HepG2 (cell line): ENCODE data around the gene CPXM1. TPM values are rescaled to one million over a fixed set of nuclear protein-coding genes. Genes with fewer than 3 reads are reported as not detected.

ENCODE experiments used
- ATAC-seq: fragments of 200-7000 bp; cut with Tn5 transposase; 3 replicates; pipeline ENCODE4 v1.9.1; 2020; ENCODE audit warnings: mild to moderate bottlenecking, moderate library complexity
- BruUV-seq: library from RNA; stranded (reverse); fragments of 400-500 nt; replicated peaks from 2 replicates; lab custom pipeline; 2021; lab: Mats Ljungman, UMichigan
- CTCF ChIA-PET: fragments of 300-600 bp; formaldehyde crosslinking; extraction: SDS; loops from one replicate; lab custom pipeline; 2021; ENCODE audit warnings: low total read pairs, inconsistent platforms, low intra/inter-chr PET ratio; lab: Yijun Ruan, JAX
- POLR2A ChIA-PET: fragments of 350-600 bp; sonication (Branson Sonifier 250); formaldehyde crosslinking; loops from one replicate; lab custom pipeline; 2020; ENCODE audit warnings: antibody characterized with exemption, inconsistent platforms; lab: Yijun Ruan, JAX
- DNase-seq: peaks from one replicate; pipeline ENCODE4 v3.0.0-alpha.2; 2015; ENCODE audit warnings: low spot score
- FAIRE-seq: peaks from 3 replicates; lab custom pipeline; 2011; peaks lifted over from hg19 to GRCh38; lab: Jason Lieb, UNC
- H2AFZ ChIP-seq: one replicate; pipeline ENCODE4 v1.6.1; 2011; ENCODE audit warnings: low read length, inconsistent platforms
- H3K27ac ChIP-seq: fragments of 300-600 bp; 3 replicates; pipeline ENCODE4 v1.8.0; 2011; ENCODE audit warnings: mixed run types, mild to moderate bottlenecking, mixed read lengths, low read length, inconsistent platforms; ENCODE audit not compliant: insufficient read depth; ENCODE audit errors: extremely low read length
- H3K27me3 ChIP-seq, 2 experiments: fragments of 200-600 bp in 1 of 2; 2 replicates in 1 of 2; 3 replicates in 1 of 2; pipeline versions ENCODE4 v1.6.0 to v1.8.0; 2011; ENCODE audit warnings: low read length in 2 of 2, mild to moderate bottlenecking in 2 of 2, moderate library complexity in 2 of 2, inconsistent platforms in 1 of 2; ENCODE audit not compliant: insufficient read depth in 2 of 2, control insufficient read depth in 1 of 2
- H3K36me3 ChIP-seq, 2 experiments: fragments of 200-600 bp in 1 of 2; replicated peaks in 1 of 2; 2 replicates in 1 of 2; 3 replicates in 1 of 2; pipeline versions ENCODE4 v1.5.1 to v1.8.0; 2011; ENCODE audit warnings: low read length in 2 of 2, inconsistent platforms in 1 of 2; ENCODE audit not compliant: insufficient read depth in 2 of 2, control insufficient read depth in 1 of 2
- H3K4me1 ChIP-seq: 2 replicates; pipeline ENCODE4 v1.5.1; 2012; ENCODE audit warnings: low read length, inconsistent platforms; ENCODE audit not compliant: insufficient read depth
- H3K4me2 ChIP-seq: 2 replicates; pipeline ENCODE4 v1.6.0; 2011; ENCODE audit warnings: low read depth, low read length, inconsistent platforms
- H3K4me3 ChIP-seq, 3 experiments: fragments of 200-600 bp in 1 of 3; sonication (generic), shearing (Covaris generic) in 1 of 3; replicated peaks in 1 of 3; 2 replicates each; pipeline ENCODE4 v1.5.1; 2011 to 2016; ENCODE audit warnings: low read length in 3 of 3, inconsistent platforms in 2 of 3, low read depth in 2 of 3, mild to moderate bottlenecking in 2 of 3, control low read depth in 1 of 3, mixed read lengths in 1 of 3; ENCODE audit not compliant: insufficient read depth in 1 of 3
- H3K79me2 ChIP-seq: one replicate; pipeline ENCODE4 v1.6.1; 2011; ENCODE audit warnings: low read length, inconsistent platforms; ENCODE audit not compliant: insufficient read depth
- H3K9ac ChIP-seq: 2 replicates; pipeline ENCODE4 v1.6.0; 2011; ENCODE audit warnings: mild to moderate bottlenecking, low read depth, low read length, inconsistent platforms; ENCODE audit not compliant: insufficient read depth
- H3K9me3 ChIP-seq: 2 replicates; pipeline ENCODE4 v1.5.1; 2012; ENCODE audit warnings: mild to moderate bottlenecking, low read length
- H4K20me1 ChIP-seq: 2 replicates; pipeline ENCODE4 v1.6.0; 2011; ENCODE audit warnings: inconsistent platforms, mild to moderate bottlenecking, low read length, moderate library complexity; ENCODE audit not compliant: insufficient read depth
- CHD2 ChIP-seq: IDR thresholded peaks from 2 replicates; pipeline ENCODE4 v1.6.1; 2011; ENCODE audit warnings: low read depth, low read length, improper control_type of control experiment
- KAT2B ChIP-seq: fragments of 150-350 bp; IDR thresholded peaks from 2 replicates; pipeline ENCODE4 v1.6.1; 2014; ENCODE audit warnings: low read depth, low read length, borderline replicate concordance
- SKIL ChIP-seq: sonication (generic); formaldehyde crosslinking; IDR thresholded peaks from 2 replicates; pipeline ENCODE4 v1.8.0; 2022; ENCODE audit warnings: missing genetic modification reagents, mild to moderate bottlenecking, moderate library complexity, borderline replicate concordance
- SP5 ChIP-seq: IDR thresholded peaks from 2 replicates; pipeline ENCODE4 v1.6.1; 2016; ENCODE audit warnings: low read depth, borderline replicate concordance
- TCF7 ChIP-seq: sonication (generic); IDR thresholded peaks from 2 replicates; pipeline ENCODE4 v1.6.1; 2016; ENCODE audit warnings: antibody characterized with exemption, low read depth
- USF2 ChIP-seq, 2 experiments: sonication (generic) in 1 of 2; formaldehyde crosslinking in 1 of 2; IDR thresholded peaks; 2 replicates each; pipeline versions ENCODE4 v1.5.1 to v1.6.1; 2011 to 2020; ENCODE audit warnings: borderline replicate concordance in 1 of 2, low read depth in 1 of 2, low read length in 1 of 2, mild to moderate bottlenecking in 1 of 2, missing genetic modification reagents in 1 of 2, moderate library complexity in 1 of 2
- ZNF10 ChIP-seq: sonication (generic); formaldehyde crosslinking; IDR thresholded peaks from 2 replicates; pipeline ENCODE4 v1.4.0; 2020; ENCODE audit warnings: mild to moderate bottlenecking, low read depth, missing genetic modification reagents, borderline replicate concordance
- ZNF142 ChIP-seq: sonication (generic); formaldehyde crosslinking; IDR thresholded peaks from 2 replicates; pipeline ENCODE4 v1.4.0; 2020; ENCODE audit warnings: missing genetic modification reagents
- ZNF234 ChIP-seq: sonication (generic); formaldehyde crosslinking; conservative IDR thresholded peaks from 2 replicates; pipeline ENCODE4 v1.5.1; 2020; ENCODE audit warnings: mild to moderate bottlenecking, missing genetic modification reagents
- ZNF660 ChIP-seq: sonication (generic); formaldehyde crosslinking; IDR thresholded peaks from 2 replicates; pipeline ENCODE4 v1.5.1; 2020; ENCODE audit warnings: mild to moderate bottlenecking, low read depth, missing genetic modification reagents, borderline replicate concordance
- ZNF850 ChIP-seq: sonication (generic); formaldehyde crosslinking; conservative IDR thresholded peaks from 2 replicates; pipeline ENCODE4 v1.9.0; 2021; ENCODE audit warnings: mild to moderate bottlenecking, missing genetic modification reagents
- WGBS: methylation state at CpG from one replicate; pipeline ENCODE4 v1.1.6; 2017; ENCODE audit warnings: low lambda C conversion rate; 5-methylcytosine and 5-hydroxymethylcytosine counted together
- in situ Hi-C: cut with HindIII; loops from 2 replicates; pipeline ENCODE4 v1.10.0; 2017; ENCODE audit warnings: low pct_unique_long_range_greater_than_20kb; ENCODE audit not compliant: extremely low pct_ligation_motif_present
- intact Hi-C: fragments of 100-400 bp; cut with micrococcal nuclease; formaldehyde crosslinking; loops from one replicate; pipeline ENCODE4 v1.10.0; 2022; ENCODE audit not compliant: unreplicated experiment
- polyA plus RNA-seq, 8 experiments: library from polyadenylated mRNA; depleted of rRNA in 3 of 8; stranded (reverse) in 7 of 8; unstranded in 1 of 8; fragments of >200 nt; fragmentation: Illumina TruSeq in 4 of 8; extraction: Trizol in 4 of 8; gene quantifications; 2 replicates each; pipeline versions ENCODE4 v1.2.1 to v1.2.3, GENCODE V29; 2011 to 2016; ENCODE audit warnings: low read depth in 4 of 8, missing spikeins in 1 of 8, mixed read lengths in 1 of 8; ENCODE audit not compliant: insufficient read depth in 1 of 8
- total RNA-seq, 5 experiments: library from RNA; depleted of rRNA; stranded (reverse); fragments of >200 nt; fragmentation: Illumina TruSeq; extraction: Trizol; gene quantifications; 2 replicates each; pipeline ENCODE4 v1.2.3, GENCODE V29; 2016; ENCODE audit warnings: low read depth in 1 of 5

Gene CPXM1
- total and polyA plus RNA-seq, 2 of the 13 experiments (the other 11 are each of a cell fraction or from before 2014, with no cell fraction given), result 0.07 TPM; not detected in 1

- Histone ChIP-seq H3K9ac (no peak overlapping the region), H3K27me3 (no peaks in the 10 kb centered on the region), H3K4me1 (no peaks in the 10 kb centered on the region), H3K79me2 (no peaks in the 10 kb centered on the region), H4K20me1 (no peaks in the 10 kb centered on the region), H3K9me3 (no peaks in the 10 kb centered on the region), H3K4me3 (no peak overlapping the region), H3K36me3 (no peaks in the 10 kb centered on the region), H3K4me2 (no peak overlapping the region), H2AFZ (no peak overlapping the region), H3K27ac (no peak overlapping the region)
- 87% methylated on average over 4 of the region's 4 CpGs for WGBS
- no TSS peak for BruUV-seq
- CTCF ChIA-PET, result no interaction called here
- POLR2A ChIA-PET, result interaction anchor here (0.9 kb wide), 2 partner anchors 9 to 10 kb away, joined by 3 read pairs; partner anchors contain the start of genes PCED1A and VPS16
- FAIRE-seq (no peak), ATAC-seq (no peak), DNase-seq (no peak)
- in situ Hi-C loops, result loop anchor here (10.0 kb wide), 1 partner anchor 95 kb away; no protein-coding TSS in a partner anchor
- intact Hi-C loops, result no loop called here
- TF ChIP-seq ZNF660 (CRISPR knock-in tag) (no peak), ZNF850 (CRISPR knock-in tag) (no peak), ZNF142 (CRISPR knock-in tag) (no peak), CHD2 (no peak), USF2 (IDR thresholded peaks at IDR 0.05; ENCODE audit: low read depth, low read length) (no peak), USF2 (CRISPR knock-in tag; IDR thresholded peaks at IDR 0.05; ENCODE audit: borderline replicate concordance) (no peak), SP5 (CRISPR knock-in tag) (no peak), KAT2B (no peak), ZNF10 (CRISPR knock-in tag) (no peak), SKIL (CRISPR knock-in tag) (no peak), ZNF234 (CRISPR knock-in tag) (no peak), TCF7 (no peak)
These were observed 49.1 kb upstream of the CPXM1 start for GRCh38 chr20:2849529-2849928.
